GM12875 (cell line): ENCODE data around the gene TBL1X.

Source experiments
- H3K4me3 ChIP-seq: one replicate; pipeline ENCODE4 v1.5.1; 2011; ENCODE audit warnings: low read depth, low read length, control low read depth
- TF ChIP-seq, protein P1 (sequence below): IDR thresholded peaks from 2 replicates; pipeline ENCODE4 v1.5.1; 2011; ENCODE audit warnings: low read depth, mild to moderate bottlenecking, control low read depth, inconsistent platforms, low read length, moderate library complexity, borderline replicate concordance; ENCODE audit not compliant: insufficient read depth

The TBL1X gene

GRCh38 chrX:9693307-9694001 lies 228.6 kb downstream of the TBL1X start:
- TF ChIP-seq, protein P1, sequence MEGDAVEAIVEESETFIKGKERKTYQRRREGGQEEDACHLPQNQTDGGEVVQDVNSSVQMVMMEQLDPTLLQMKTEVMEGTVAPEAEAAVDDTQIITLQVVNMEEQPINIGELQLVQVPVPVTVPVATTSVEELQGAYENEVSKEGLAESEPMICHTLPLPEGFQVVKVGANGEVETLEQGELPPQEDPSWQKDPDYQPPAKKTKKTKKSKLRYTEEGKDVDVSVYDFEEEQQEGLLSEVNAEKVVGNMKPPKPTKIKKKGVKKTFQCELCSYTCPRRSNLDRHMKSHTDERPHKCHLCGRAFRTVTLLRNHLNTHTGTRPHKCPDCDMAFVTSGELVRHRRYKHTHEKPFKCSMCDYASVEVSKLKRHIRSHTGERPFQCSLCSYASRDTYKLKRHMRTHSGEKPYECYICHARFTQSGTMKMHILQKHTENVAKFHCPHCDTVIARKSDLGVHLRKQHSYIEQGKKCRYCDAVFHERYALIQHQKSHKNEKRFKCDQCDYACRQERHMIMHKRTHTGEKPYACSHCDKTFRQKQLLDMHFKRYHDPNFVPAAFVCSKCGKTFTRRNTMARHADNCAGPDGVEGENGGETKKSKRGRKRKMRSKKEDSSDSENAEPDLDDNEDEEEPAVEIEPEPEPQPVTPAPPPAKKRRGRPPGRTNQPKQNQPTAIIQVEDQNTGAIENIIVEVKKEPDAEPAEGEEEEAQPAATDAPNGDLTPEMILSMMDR = no peak
- H3K4me3 ChIP-seq = no peak overlapping the region

- TF ChIP-seq, protein P1 = no peak
- H3K4me3 ChIP-seq = no peak overlapping the region
These were observed 233.7 kb downstream of the TBL1X start for GRCh38 chrX:9698576-9698975.

DNA sequence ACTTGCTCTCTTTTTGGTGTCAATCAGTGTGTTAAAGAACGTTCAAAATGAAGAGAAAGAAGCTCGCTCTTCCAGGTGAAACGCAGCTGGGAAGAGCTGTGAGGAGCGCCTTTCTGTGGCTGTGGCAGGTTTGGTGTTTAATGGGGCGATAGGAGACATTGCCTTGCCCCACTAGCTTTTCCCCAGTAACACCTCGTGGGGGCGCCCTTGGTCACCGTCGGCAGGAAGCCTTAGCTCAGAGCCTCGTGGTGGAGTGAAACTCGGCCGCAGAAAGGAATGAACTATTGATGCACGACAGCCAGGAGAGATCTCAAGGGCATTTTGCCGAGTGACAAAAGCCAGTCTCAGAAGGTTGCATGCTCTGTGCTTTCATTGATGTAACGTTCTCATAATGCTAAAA lies 235.7 kb downstream of the TBL1X start:
- H3K4me3 ChIP-seq = no peak overlapping the region
- TF ChIP-seq, protein P1 = no peak

DNA sequence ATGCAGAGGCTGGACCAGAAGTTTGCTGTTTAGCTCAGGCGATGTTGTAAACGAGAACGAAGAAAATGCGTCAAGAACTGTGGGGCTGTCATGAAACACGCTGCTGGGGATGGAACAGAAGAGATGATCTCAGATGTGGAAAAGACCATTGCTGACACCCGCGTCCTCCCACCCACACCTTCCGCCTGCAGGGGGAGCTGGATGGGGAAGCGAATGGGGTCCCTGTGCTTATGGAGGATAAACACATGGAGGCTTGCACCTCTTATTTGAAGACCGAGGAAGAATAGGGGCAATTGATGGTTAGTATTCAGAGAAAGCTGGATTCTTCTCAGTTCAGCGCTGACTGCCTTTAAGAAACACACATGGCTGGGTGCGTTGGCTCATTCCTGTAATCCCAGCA lies 236.9 kb downstream of the TBL1X start:
- H3K4me3 ChIP-seq = no peak overlapping the region
- TF ChIP-seq, protein P1 = no peak

DNA sequence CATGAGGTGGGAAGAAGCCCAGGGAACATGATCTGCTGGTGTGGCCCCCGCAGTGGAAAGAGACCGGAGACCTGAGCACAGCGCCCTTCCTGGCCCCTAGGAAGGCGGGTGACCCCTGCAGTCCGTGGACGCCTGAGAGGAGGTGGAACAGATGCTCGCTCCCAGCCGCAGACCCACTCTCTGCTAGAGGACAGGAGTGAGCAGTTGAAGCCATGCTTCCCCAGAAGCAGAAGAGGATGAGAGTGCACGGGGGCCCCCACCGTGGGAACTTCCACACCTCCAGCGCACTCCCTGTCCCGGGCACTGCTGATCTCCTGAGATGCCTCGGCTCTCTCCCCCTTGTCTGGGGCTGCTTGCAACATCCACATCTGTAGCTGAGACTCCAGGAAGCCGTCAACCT lies 238.5 kb downstream of the TBL1X start:
- TF ChIP-seq, protein P1 = no peak
- H3K4me3 ChIP-seq = no peak overlapping the region

- no peak overlapping the region for H3K4me3 ChIP-seq
- TF ChIP-seq, protein P1 = no peak
These were observed 240.1 kb downstream of the TBL1X start for GRCh38 chrX:9704876-9705465.

- TF ChIP-seq, protein P1 = no peak
These were observed 241.6 kb downstream of the TBL1X start for GRCh38 chrX:9706421-9706820.

More at GRCh38 chrX:9706421-9706820, 241.6 kb downstream of the TBL1X start:
- H3K4me3 ChIP-seq = no peak overlapping the region
